Osteocyte (in vitro differentiated cells): ENCODE data around the gene RCE1. TPM values are rescaled to one million over a fixed set of nuclear protein-coding genes. Genes with fewer than 3 reads are reported as not detected.

ENCODE experiments used
- DNase-seq: peaks from one replicate; pipeline ENCODE4 v3.0.0; 2021; ENCODE audit warnings: mixed read lengths; ENCODE audit not compliant: unreplicated experiment; ENCODE audit errors: extremely low spot score
- H3K27ac Mint-ChIP-seq: one replicate; pipeline ENCODE4 v1.8.0; 2021; ENCODE audit warnings: mild to moderate bottlenecking, mixed read lengths; ENCODE audit not compliant: unreplicated experiment
- H3K27me3 Mint-ChIP-seq: one replicate; pipeline ENCODE4 v1.8.0; 2021; ENCODE audit warnings: mixed read lengths; ENCODE audit not compliant: unreplicated experiment
- H3K36me3 Mint-ChIP-seq: one replicate; pipeline ENCODE4 v1.8.0; 2021; ENCODE audit warnings: mixed read lengths; ENCODE audit not compliant: unreplicated experiment
- H3K4me1 Mint-ChIP-seq: one replicate; pipeline ENCODE4 v1.8.0; 2021; ENCODE audit warnings: mixed read lengths; ENCODE audit not compliant: unreplicated experiment
- H3K4me3 Mint-ChIP-seq: one replicate; pipeline ENCODE4 v1.8.0; 2021; ENCODE audit warnings: mild to moderate bottlenecking, moderate library complexity, mixed read lengths; ENCODE audit not compliant: unreplicated experiment
- H3K9me3 Mint-ChIP-seq: one replicate; pipeline ENCODE4 v1.8.0; 2021; ENCODE audit warnings: mixed read lengths; ENCODE audit not compliant: unreplicated experiment
- CTCF ChIP-seq: fragments of 200-600 bp; sonication (generic); IDR thresholded peaks from 2 replicates; pipeline ENCODE4 v1.5.0; 2021; ENCODE audit warnings: antibody characterized with exemption, mild to moderate bottlenecking, moderate library complexity
- total RNA-seq: library from RNA; stranded (reverse); gene quantifications from 2 replicates; pipeline ENCODE4 v1.2.1, GENCODE V29; 2021

RCE1 gene
- total RNA-seq, 1 donor from 2014 or later: 20.3 TPM

GRCh38 chr11:66857927-66858185 is 14.6 kb downstream of the RCE1 start:
- no peaks in the 10 kb centered on the region for H3K27me3 Mint-ChIP-seq
- H3K36me3 Mint-ChIP-seq: no peaks in the 10 kb centered on the region
- DNase-seq: no peak
- H3K4me1 Mint-ChIP-seq: peaks cover 11% of the 10 kb centered on the region
- H3K4me3 Mint-ChIP-seq: peak overlapping the region; percentile 75
- no peak overlapping the region for H3K27ac Mint-ChIP-seq
- TF ChIP-seq CTCF: no peak
- H3K9me3 Mint-ChIP-seq: no peaks in the 10 kb centered on the region

GRCh38 chr11:66858186-66858938 is 15.1 kb downstream of the RCE1 start:
- Mint-ChIP-seq H3K4me1 (peaks cover 11% of the 10 kb centered on the region), H3K9me3 (no peaks in the 10 kb centered on the region), H3K27me3 (no peaks in the 10 kb centered on the region), H3K36me3 (no peaks in the 10 kb centered on the region), H3K4me3 (peak overlapping the region; percentile 75), H3K27ac (no peak overlapping the region)
- no peak for DNase-seq
- TF ChIP-seq CTCF: no peak

- DNase-seq: no peak
- no peak for TF ChIP-seq CTCF
Observed at GRCh38 chr11:66858939-66859685, 15.9 kb downstream of the RCE1 start.

GRCh38 chr11:66859686-66860448 is 16.6 kb downstream of the RCE1 start:
- DNase-seq: no peak
- Mint-ChIP-seq H3K36me3 (no peaks in the 10 kb centered on the region), H3K4me3 (no peak overlapping the region), H3K27ac (no peak overlapping the region), H3K27me3 (no peaks in the 10 kb centered on the region), H3K9me3 (no peaks in the 10 kb centered on the region), H3K4me1 (peaks cover 11% of the 10 kb centered on the region)
- no peak for TF ChIP-seq CTCF

More at GRCh38 chr11:66858939-66859685, 15.9 kb downstream of the RCE1 start:
- peaks cover 11% of the 10 kb centered on the region for H3K4me1 Mint-ChIP-seq
- H3K27ac Mint-ChIP-seq: no peak overlapping the region
- H3K27me3 Mint-ChIP-seq: no peaks in the 10 kb centered on the region
- H3K9me3 Mint-ChIP-seq: no peaks in the 10 kb centered on the region
- peak overlapping the region; percentile 35 for H3K4me3 Mint-ChIP-seq
- no peaks in the 10 kb centered on the region for H3K36me3 Mint-ChIP-seq

GRCh38 chr11:66860449-66860831 is 17.2 kb downstream of the RCE1 start:
- Mint-ChIP-seq H3K27ac (no peak overlapping the region), H3K27me3 (no peaks in the 10 kb centered on the region), H3K9me3 (no peaks in the 10 kb centered on the region), H3K4me1 (peaks cover 8% of the 10 kb centered on the region), H3K4me3 (no peak overlapping the region), H3K36me3 (no peaks in the 10 kb centered on the region)
- no peak for DNase-seq
- no peak for TF ChIP-seq CTCF
